SK-N-MC (cell line): ENCODE measurements around the gene SMAD7.

ENCODE experiments used
- EZH2 ChIP-seq: fragments of 200-600 bp; sonication (generic); IDR thresholded peaks from one replicate; pipeline ENCODE4 v1.6.1; 2017; ENCODE audit warnings: antibody characterized with exemption
- FOXP2 ChIP-seq: optimal IDR thresholded peaks from 2 replicates; pipeline ENCODE3; 2011; ENCODE audit warnings: mild to moderate bottlenecking, moderate library complexity; ENCODE audit not compliant: insufficient read depth; ENCODE audit errors: extremely low read length, control extremely low read depth
- POLR2AphosphoS5 ChIP-seq: IDR thresholded peaks from 2 replicates; pipeline ENCODE4 v1.6.1; 2012; ENCODE audit warnings: mild to moderate bottlenecking, low read depth, low read length, borderline replicate concordance

- no peak for TF ChIP-seq EZH2
- TF ChIP-seq POLR2AphosphoS5, result no peak
- TF ChIP-seq FOXP2, result no peak
Observed at GRCh38 chr18:48891721-48892120, 59.0 kb downstream of the SMAD7 start.
